G401.6 (cell line): Measurements from ENCODE around the gene UCN2.

ENCODE experiments used
- FAIRE-seq: peaks from 2 replicates; lab custom pipeline; 2012; peaks lifted over from hg19 to GRCh38; lab: Jason Lieb, UNC

UCN2 gene, protein sequence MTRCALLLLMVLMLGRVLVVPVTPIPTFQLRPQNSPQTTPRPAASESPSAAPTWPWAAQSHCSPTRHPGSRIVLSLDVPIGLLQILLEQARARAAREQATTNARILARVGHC

DNA sequence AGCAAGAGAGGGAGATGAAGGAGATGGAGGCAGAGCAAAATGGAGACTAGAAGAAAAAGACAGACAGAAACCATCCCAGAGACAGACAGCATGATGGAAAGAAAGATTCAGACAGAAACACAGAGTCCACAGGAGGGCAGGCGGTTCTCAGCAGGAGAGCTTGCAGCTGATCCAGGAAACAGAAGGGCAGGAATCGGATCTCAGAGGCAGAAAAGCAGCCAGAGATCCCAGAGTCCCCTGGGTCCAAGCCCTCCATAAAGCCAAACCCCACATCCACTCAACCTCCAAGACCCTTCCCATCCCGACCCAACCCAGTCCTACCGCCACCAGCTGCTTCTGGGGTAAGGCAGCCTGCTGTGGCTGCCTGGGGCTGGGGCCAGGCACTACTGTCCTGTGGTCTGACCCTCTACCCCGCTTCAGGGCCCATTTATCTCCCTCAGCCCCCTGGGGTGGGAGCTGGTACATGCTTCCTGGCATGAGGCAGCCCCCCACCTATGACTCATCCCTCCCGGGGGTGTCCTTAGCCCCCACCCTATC is at the start of gene UCN2:
Gene UCN2 (minus strand): TSS at position 400 of the 537 bp plus-strand sequence. CDS start 657 bp downstream, outside the sequence.
- FAIRE-seq: no peak

DNA sequence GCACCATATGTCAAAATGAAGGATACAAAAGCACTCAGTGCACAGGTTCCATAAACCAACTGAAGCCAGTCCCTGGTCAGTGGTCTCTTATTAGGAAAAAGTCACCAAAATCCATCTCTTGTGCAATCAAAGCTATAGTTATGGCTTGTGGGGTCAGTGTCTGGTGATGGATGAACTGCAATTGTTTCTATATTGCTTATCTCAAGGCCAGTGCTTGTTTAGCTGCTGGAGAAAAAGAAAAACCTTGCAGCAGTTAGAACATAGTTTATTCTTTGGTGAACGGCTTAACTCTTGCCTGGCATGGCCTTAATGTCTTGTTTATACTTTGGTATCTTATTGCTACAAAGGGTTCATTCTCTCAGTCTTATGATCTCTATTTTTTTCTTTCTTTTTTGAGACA is 48.7 kb upstream of the UCN2 start:
- FAIRE-seq: no peak

DNA sequence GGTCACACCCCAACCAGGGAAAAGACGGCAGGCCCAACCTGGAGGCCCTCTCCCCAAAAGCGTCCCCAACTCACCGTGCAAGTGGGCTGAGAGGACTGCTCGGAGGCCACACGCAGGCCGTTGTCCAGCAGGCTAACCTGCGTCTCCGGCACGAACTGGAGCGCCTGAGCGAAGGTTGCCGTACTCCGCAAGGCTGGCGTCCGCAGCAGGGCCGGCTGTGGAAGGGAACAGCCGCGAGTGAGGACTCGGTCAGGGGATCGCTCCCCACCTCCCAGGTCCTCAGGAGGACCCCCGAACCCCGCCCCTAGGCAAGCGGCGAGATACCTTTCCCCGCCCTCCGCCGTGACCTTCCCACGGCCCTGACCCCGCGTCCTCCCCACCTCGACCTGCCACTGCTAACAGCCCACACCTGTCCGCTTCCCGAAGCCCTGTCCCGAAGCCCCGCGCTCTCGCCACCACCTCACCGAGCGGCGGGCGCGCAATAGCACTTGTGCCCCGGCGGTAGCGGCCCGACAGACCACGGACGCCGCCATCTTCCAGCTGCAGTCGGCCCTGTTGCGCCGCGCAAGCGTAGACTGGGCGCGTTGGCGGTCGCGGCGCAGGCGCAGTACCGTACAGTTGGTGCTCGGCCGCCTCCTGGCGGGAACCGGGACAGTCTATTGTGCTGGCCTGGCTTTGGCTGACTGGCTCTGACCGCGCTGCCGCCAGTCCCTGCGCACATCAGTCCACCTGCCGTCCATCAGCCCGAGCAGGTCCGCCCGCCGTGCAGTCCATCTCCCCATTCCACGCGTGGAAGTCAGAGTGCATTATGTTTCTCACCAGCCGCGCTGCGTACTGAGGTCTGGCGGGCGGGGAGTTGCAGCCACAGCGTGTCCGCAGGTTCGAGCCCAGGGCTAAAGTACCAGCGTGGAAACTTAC is 45.8 kb upstream of the UCN2 start, which contains the start of gene UQCRC1:
Gene UQCRC1 (minus strand): TSS at position 559 of the 918 bp plus-strand sequence. CDS start 26 bp downstream, at position 533.
- peak; percentile 86 for FAIRE-seq

DNA sequence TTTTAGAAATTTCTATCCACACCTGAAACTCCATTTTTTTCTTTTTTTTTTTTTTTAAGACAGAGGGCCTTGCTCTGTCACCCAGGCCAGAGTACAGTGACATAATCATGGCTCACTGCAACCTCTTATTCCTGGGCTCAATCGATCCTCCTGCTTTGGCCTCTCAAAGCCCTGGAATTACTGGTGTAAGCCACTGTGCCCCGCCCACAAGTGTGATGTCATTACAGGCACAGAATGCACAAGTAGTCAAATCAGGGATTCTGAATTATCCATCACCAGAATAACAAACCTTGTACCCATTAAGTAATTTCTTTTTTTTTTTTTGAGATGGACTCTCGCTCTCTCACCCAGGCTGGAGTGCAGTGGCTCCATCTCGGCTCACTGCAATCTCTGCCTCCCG is 43.9 kb upstream of the UCN2 start:
- FAIRE-seq: no peak

DNA sequence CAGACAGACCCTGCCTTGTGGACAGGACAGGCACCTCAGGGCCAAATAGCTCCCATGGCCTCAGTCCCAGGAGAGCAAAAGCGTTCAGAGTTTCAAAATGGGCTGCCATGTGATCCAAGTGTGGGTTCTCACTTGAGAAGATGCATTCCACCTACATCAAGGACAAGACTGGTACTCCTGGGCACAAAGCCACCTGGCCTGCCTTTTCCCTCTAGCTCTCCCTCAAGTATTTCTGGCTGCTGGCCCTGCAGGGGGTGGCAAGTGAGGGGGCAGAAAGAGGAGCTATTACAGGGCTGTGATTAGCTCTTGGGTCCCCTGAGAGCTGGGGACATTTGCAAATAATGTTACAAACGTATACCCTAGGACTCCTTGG is 38.0 kb upstream of the UCN2 start:
- FAIRE-seq: no peak

DNA sequence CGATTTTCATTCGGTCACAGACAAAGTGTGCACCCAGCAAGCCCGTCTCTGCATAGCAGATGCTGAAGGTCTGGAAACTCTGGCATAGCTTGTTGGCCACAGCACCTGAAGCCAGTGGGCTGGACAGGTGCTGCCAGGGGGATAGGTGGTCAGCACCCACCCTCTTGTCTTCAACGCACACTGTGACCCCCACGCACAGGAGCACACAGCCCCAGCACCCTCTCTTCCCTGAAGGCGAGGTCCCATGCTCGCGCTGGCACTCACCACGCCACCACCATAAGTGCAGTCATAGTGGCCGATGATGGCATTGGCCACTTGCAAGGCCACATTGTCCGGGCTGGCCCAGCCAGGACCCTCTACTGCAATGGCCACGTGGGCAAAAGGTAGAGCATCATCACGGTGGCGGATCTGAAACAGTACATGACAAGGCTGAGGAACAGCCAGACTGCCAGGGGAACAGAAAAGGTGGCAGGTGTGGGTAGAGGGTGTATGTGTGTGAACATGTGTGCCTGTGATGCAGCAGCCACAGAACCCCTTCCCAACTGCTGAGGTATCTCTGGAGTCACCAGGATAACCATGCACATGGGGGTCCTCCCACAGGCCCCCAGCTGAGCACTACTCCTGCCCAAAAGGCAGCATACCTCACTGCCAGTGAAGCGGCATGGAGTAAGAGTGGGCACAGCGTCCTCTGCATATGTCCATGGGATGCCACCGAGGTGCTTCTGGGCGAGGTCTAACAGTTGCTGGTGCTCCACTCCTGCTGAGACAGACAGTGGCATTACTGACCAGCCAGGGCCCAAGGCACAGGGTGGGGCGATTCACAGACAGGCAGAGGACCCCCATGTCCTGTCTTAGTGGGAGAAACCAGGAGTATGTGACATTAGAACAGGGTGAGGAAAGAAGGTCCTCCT is 37.4 kb upstream of the UCN2 start:
- FAIRE-seq: no peak

DNA sequence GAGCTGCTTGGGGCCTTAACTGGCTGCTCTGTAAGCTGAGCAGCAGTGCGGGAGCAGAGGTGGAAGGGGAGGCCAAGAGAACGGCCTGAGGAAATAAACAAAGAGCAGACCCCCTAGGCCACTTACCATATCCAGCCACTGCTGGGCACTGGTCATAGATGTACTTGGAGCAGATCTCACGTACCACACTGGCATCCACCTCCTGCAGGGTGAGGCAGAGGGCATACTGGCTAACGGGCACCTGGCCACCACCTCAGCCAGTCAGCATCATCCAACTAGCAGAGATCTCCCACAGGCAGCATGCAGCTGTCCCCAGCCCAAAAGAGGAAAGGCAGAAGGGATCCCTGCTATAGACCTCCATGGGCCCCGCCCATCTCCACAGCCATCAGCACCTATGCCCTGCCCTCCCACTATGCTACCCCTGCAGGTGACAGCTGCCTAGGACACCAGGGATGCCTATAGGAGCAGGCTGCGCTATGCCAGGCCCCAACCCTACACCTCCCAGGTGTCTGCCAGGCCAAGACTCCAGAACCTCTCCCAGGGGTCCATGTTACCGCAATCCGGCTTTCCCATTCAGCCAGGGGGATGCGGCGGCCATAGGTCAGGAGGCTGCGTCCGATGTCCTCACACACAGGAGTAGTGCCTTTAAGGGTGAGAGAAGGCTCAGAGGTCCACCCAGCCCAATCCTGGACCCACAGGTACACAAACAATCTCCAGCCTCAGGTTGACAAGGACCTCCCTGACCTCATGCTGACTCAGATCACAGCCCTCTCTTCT is 36.1 kb upstream of the UCN2 start:
- FAIRE-seq: no peak

DNA sequence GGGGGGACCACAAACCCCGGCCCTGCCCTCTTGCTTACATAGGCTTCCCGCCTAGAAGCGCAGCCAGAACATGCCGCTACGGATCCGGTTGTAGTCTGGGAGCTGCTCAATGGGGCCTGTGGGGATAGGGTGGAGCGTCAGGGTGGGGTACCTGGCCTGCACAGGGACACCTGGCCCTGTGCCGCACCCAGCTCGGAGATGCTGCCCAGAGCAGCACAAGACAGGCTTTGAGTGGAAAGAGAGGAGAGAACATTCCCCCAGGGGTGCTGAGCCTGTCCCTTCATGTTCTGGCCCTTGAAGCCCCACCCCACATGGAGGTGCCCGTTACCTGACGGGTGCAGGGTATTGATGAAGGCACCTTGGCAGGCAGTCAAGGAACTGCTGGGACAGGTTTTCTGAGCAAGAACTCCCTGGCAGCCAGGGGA is 35.5 kb upstream of the UCN2 start:
- no peak for FAIRE-seq

DNA sequence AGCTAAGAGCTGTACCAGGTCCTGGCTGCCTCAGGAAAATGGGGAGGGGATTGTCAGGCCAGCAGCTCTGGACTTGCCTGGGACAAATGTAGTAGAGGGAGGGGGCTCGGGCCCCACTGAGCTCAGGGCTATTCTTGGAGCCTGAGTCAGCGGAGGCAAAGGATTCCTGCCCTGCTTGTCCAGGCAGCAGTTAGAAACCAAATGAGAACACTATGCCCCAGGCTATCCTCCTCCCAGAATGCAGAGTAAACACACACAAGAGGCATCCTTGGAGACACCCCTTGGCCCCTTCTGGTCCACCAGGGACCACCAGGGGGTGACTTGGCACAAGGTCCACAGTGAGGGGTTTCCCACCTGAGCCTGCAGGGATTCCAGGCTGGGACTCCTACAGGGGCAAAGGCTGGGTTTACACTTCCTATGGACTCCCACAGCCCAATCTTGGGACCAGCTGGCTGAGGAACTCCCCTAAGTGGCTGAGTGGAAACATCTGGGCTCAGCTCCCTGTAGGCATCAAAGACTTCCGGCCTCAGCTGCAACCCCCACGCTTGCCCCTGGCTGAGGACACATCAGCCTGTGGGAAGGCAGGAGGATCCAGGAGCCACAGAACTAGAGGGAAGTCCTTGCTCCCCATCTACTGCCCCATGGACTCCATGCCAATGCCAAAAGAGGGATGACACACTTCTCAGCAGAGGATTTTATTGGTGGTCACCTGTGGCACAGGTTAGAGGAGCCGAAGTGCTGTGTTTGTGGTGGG is 34.9 kb upstream of the UCN2 start:
- no peak for FAIRE-seq

DNA sequence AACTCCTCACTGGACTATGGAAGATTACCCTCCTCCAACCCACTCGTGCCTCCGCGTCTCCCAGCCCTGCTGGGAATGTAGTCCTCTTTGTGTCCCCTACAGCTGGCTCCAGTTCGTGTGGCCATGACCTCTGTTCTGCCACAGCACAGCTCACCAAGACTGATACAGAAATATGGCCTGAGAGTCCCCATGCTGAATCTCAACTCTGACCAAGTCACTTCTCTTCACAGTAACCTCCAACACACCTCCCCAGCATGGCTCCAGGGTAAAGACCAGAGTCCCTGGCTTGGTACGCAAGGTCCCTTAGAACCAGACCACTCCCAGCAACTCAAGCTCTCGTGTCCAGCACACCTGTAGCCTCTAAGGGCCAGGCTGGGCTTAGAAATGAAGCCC is 33.8 kb upstream of the UCN2 start:
- no peak for FAIRE-seq

DNA sequence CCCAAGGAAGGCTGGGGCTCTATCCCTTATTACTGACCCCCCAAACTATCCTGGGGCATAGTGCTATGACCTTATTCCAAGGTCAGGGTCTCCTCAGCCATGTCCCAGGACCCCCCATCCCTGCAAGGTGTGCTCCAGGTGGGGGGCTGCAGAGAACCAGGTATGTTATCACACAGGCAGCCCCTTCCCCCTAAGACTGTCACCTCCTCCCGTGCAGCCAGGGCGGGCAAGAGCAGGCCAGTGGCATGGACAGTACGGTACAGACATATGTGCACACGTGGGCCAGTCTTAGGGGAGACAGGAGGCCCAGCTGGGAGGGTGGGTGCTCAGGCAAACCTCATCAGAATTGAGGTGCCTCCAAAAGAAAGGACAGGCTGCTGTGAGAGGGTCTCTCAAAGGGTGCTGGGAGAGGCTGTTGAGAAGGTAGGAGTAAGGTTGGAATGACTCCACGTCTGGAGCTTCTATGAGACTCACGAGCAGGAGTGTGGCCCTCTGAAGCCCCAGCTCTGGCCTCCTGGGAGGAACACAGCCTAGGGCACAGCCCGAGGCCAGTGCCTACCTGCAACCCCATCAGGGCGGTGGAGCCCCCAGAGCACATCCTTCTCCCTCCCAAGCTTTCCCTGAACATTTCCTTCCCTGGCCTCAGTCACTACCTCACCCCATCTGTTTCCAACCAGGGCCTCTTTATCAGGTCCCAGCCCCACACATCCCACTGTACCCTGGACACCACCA is 33.3 kb upstream of the UCN2 start:
- no peak for FAIRE-seq

DNA sequence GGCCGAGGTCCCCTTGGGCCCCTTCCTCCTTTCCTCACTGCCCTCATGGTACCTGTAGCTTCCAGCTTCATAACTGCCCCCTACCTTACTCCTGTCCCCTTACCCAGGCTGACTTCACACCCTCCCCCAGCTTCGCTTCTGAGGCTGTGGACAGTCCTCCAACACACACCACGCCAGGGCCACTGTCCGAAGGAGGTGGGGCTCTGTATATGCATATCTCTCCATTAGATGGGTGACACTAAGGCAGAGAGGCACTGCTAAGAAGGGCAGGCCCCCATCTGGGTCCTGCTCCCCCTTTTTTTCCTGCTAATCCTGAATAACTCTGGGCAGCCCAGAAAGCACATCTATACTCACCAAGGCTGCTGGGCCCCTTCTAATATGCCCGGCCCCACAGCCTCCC is 32.6 kb upstream of the UCN2 start:
- no peak for FAIRE-seq

DNA sequence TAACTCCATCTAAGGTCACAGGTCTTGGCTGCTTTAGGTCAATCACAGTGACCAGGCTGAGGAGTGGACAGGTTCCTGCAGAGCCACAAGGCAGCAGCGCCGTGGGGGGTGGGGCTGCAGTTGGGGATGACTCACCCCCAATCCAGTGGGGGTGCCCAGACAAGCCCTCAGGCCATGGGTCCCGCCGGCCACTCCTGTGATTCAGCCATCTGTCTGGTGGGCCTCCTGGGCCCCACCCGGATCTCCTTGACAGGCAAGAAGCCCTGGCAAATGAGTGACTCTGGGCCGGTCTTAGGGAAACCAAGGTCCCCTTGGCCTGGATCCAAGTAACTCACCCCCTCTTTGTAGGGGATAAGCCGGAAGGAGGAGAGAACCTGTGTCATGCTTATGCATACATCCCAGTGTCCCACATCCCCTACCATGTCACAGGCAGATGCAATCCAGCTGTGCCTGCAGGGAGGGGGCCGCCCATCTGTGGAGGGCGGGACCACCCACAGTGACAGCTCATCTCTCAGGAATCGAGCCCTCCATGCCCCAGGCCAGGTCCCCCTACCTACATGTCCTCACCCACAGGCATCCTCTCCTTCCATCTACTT is 32.0 kb upstream of the UCN2 start:
- FAIRE-seq: no peak

DNA sequence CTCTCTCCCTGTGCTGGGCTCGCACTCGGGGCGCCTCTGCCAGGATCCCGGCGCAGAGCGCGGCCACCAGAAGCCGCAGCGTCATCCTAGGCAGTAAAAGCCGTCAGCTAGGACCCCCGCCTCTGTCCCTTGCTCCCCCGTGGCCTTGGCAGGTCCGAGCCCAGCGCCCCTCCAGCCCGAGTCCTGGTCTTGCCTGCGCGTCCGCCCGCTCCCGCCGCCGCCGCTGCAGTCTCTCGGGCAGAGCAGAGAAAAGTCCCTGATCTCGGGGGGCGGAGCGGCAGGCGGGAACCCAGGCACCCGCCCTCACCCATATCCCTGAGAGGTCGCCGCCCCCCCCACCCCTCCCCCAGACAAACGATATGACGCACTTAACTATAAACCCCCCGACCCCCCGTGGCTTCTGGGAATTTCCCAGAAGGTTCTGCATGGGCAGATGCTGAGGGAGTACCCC is 31.5 kb upstream of the UCN2 start, which contains the start of gene COL7A1:
Gene COL7A1 (minus strand): TSS at position 255 of the 451 bp plus-strand sequence. CDS start 170 bp downstream, at position 85.
- no peak for FAIRE-seq

DNA sequence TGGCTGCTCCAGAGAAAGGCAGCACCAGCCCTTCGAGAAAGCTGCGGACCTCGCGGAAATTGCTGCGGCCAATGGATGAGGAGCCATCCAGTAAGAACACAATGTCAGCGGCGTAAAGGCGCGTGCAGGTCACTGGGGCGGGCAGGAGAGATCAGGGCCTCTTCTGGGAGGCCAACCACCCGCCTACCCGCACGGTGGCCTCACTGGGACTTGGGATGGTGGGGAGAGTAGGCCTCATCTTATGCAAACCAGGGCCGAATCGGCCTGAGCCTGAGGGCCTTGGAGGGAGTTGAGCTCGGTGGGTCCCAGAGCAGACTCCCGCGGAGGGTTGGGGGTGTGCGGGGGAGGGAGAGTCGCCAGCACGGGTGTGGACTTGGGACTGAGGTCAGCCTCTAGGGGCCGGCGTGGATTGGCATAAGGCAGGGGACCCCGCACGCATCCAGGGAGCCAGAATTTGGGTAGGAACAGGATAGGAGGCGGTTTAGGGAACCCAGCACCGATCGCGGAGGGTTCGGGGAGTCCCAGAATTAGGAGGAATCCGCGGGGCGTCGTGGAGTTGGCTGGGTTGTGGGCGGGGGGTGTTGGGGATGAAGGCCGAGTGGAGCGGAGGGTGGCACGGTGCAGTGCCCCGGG is 31.0 kb upstream of the UCN2 start:
- FAIRE-seq: no peak

DNA sequence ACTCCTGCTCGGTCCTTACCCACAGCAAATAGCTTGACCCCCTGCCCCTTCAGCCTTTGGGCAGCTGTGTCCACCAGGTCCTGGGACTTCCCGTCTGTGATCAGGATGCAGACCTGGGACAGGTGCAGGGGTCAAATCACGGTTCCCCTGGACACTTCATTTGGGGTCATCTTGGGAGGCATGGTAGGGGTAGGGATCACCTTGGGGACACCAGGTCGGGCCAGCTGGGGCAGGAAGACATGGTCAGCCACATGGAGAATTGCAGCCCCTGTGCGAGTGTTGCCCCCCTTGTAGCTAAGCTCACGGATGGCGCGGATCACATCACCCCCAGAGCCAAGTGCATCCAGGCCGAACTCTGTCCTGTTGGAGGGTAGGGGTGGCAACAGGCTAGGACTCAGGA is 29.8 kb upstream of the UCN2 start:
- FAIRE-seq: no peak

DNA sequence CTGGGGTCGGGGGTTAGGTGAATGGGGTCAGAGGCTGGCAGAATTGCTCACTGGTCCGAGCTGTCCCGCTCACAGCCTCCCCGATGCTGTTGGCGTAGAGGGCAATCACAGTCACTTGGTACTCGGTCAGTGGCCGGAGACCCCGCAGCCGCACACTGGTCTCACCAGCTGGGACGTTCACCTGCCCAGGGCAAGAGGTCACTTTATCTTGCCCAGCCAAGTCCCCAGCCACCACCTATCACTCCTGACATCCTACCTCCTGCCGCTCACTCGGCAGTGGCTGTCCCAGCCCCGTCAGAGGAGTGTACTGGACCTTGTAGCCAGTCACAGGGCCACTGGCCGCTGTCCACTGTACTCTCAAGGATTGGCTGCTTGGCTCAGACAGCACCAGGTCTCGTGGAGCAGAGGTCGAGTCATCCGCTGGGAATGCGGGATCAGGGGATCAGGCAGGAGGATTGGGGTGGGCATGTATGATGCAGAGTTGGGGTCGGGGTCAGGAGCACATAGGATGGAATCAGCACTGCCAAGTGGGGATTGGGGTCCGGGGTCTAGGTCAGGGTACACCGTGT is 29.0 kb upstream of the UCN2 start:
- FAIRE-seq: no peak

DNA sequence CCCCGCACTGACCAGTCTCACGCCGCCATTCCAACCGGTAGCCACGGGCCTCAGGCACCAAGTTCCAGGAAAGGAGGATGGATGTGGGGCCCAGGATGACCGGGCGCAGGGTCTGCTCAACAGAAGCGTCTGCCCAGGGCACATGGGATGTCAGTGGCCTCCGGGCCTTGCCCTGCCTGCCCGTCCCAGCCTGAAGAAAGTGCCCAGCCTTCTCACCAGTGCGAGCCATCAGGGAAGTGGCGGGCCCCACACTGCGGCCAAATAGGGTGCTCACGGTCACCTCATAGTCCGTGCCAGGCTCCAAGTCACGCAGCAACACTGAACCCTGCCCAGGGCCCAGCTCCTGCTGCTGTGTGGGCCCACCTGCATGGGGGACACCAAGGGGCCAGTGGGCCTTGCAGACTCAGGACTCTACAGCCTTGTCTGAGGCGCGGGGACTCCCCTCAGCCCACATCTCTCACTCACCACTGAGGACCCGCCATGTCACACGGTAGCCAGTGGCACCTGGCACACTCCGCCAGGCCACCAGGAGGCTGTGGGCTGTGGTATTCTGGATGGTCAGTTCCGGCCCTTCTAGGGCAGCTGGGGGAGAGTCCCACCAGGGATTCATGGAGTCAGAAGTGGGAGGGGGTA is 28.4 kb upstream of the UCN2 start:
- FAIRE-seq: no peak
